K562 (cell line): ENCODE data around the gene PFKL. TPM values are rescaled to one million over a fixed set of nuclear protein-coding genes. Genes with fewer than 3 reads are reported as not detected.

Source experiments
- ATAC-seq: fragments of 200-7000 bp; cut with Tn5 transposase; 3 replicates; pipeline ENCODE4 v1.9.1; 2020; ENCODE audit warnings: moderate library complexity
- BruUV-seq: library from RNA; stranded (reverse); fragments of 400-500 nt; replicated peaks from 2 replicates; lab custom pipeline; 2021; lab: Mats Ljungman, UMichigan
- CTCF ChIA-PET: fragments of 300-600 bp; formaldehyde crosslinking; extraction: SDS; loops from one replicate; lab custom pipeline; 2021; ENCODE audit warnings: low intra/inter-chr PET ratio; lab: Yijun Ruan, JAX
- POLR2A ChIA-PET: fragments of 300-600, 350-650 bp; sonication (Branson Sonifier 250); formaldehyde crosslinking; extraction: SDS; loops from one replicate; lab custom pipeline; 2021; ENCODE audit warnings: antibody characterized with exemption, inconsistent platforms; lab: Yijun Ruan, JAX
- DNase-seq, 4 experiments: peaks; one replicate each; pipeline versions ENCODE4 v3.0.0 to v3.0.0-alpha.2; 2011 to 2018; ENCODE audit warnings: low spot score in 3 of 4, mixed read lengths in 3 of 4; ENCODE audit errors: extremely low read depth in 1 of 4
- FAIRE-seq: peaks from 2 replicates; lab custom pipeline; 2011; peaks lifted over from hg19 to GRCh38; lab: Jason Lieb, UNC
- H2AFZ ChIP-seq: 2 replicates; pipeline ENCODE4 v1.6.0; 2011; ENCODE audit warnings: low read depth, low read length, control low read depth, inconsistent platforms
- H3K27ac ChIP-seq: fragments of 200-600 bp; 3 replicates; pipeline ENCODE4 v1.8.0; 2011; ENCODE audit warnings: low read depth, mild to moderate bottlenecking, control low read depth, inconsistent platforms, low read length, moderate library complexity, mixed read lengths; ENCODE audit errors: extremely low read depth
- H3K27me3 ChIP-seq, 2 experiments: fragments of 300-600 bp in 1 of 2; 2 replicates in 1 of 2; 3 replicates in 1 of 2; pipeline versions ENCODE4 v1.6.0 to v1.8.0; 2011; ENCODE audit warnings: inconsistent platforms in 2 of 2, low read length in 2 of 2, mild to moderate bottlenecking in 1 of 2, mixed read lengths in 1 of 2, moderate library complexity in 1 of 2; ENCODE audit not compliant: control insufficient read depth in 2 of 2, insufficient read depth in 2 of 2
- H3K36me3 ChIP-seq: fragments of 300-600 bp; 3 replicates; pipeline ENCODE4 v1.8.0; 2011; ENCODE audit warnings: mild to moderate bottlenecking, low read length, inconsistent platforms; ENCODE audit not compliant: control insufficient read depth, insufficient read depth
- H3K4me1 ChIP-seq, 2 experiments: fragments of 200-600 bp in 1 of 2; replicated peaks in 1 of 2; 2 replicates in 1 of 2; 3 replicates in 1 of 2; pipeline versions ENCODE4 v1.5.1 to v1.8.0; 2011; ENCODE audit warnings: inconsistent platforms in 2 of 2, low read length in 2 of 2, mild to moderate bottlenecking in 1 of 2, mixed read lengths in 1 of 2, moderate library complexity in 1 of 2; ENCODE audit not compliant: control insufficient read depth in 2 of 2, insufficient read depth in 2 of 2
- H3K4me2 ChIP-seq: 2 replicates; pipeline ENCODE4 v1.6.1; 2011; ENCODE audit warnings: low read length, control low read depth, inconsistent platforms, mixed read lengths; ENCODE audit not compliant: insufficient read depth
- H3K4me3 ChIP-seq: fragments of 200-600 bp; sonication (generic), shearing (Covaris generic); 2 replicates; pipeline ENCODE4 v1.5.1; 2016; ENCODE audit warnings: control low read depth, inconsistent platforms
- H3K79me2 ChIP-seq: fragments of 200-600 bp; 3 replicates; pipeline ENCODE4 v1.8.0; 2011; ENCODE audit warnings: low read length, inconsistent platforms; ENCODE audit not compliant: control insufficient read depth, insufficient read depth
- H3K9ac ChIP-seq, 2 experiments: 2 replicates each; pipeline versions ENCODE4 v1.6.0 to v1.6.1; 2011; ENCODE audit warnings: low read depth in 2 of 2, low read length in 2 of 2, control low read depth in 1 of 2, inconsistent platforms in 1 of 2, mild to moderate bottlenecking in 1 of 2, mixed read lengths in 1 of 2; ENCODE audit not compliant: insufficient read depth in 1 of 2
- H3K9me1 ChIP-seq: one replicate; pipeline ENCODE4 v1.6.0; 2011; ENCODE audit warnings: inconsistent platforms, mild to moderate bottlenecking, low read length, moderate library complexity; ENCODE audit not compliant: control insufficient read depth, insufficient read depth
- H3K9me3 ChIP-seq: replicated peaks from 2 replicates; pipeline ENCODE4 v1.5.1; 2011; ENCODE audit warnings: low read depth, low read length, inconsistent platforms; ENCODE audit not compliant: control insufficient read depth, insufficient read depth
- H4K20me1 ChIP-seq: replicated peaks from 2 replicates; pipeline ENCODE4 v1.6.1; 2011; ENCODE audit warnings: low read length, inconsistent platforms, mixed read lengths; ENCODE audit not compliant: control insufficient read depth, insufficient read depth
- CHD4 ChIP-seq: fragments of 200-600 bp; sonication (generic); IDR thresholded peaks from 3 replicates; pipeline ENCODE4 v1.6.1; 2012; ENCODE audit warnings: low read depth, mild to moderate bottlenecking, mixed read lengths, low read length, inconsistent platforms; ENCODE audit not compliant: insufficient read depth, insufficient replicate concordance, poor library complexity, severe bottlenecking
- NCOA4 ChIP-seq: fragments of 450-650 bp; IDR thresholded peaks from 2 replicates; pipeline ENCODE4 v1.6.1; 2018; ENCODE audit warnings: mild to moderate bottlenecking; ENCODE audit not compliant: partially characterized antibody
- PRMT5 ChIP-seq: sonication (generic); formaldehyde crosslinking; IDR thresholded peaks from 2 replicates; pipeline ENCODE4 v1.5.0; 2020; ENCODE audit warnings: missing genetic modification reagents
- PURB ChIP-seq: sonication (generic); formaldehyde crosslinking; IDR thresholded peaks from 2 replicates; pipeline ENCODE4 v1.9.0; 2021; ENCODE audit warnings: low read depth, mild to moderate bottlenecking, missing genetic modification reagents
- SMARCC2 ChIP-seq: fragments of 450-650 bp; IDR thresholded peaks from 2 replicates; pipeline ENCODE4 v1.6.1; 2017; ENCODE audit warnings: antibody characterized with exemption, moderate library complexity, mild to moderate bottlenecking, low read depth
- STAT6 ChIP-seq: sonication (generic); formaldehyde crosslinking; IDR thresholded peaks from 2 replicates; pipeline ENCODE4 v1.8.1; 2023; ENCODE audit warnings: mild to moderate bottlenecking, missing genetic modification reagents
- TEAD1 ChIP-seq, 2 experiments: fragments of 450-650 bp in 1 of 2; sonication (generic) in 1 of 2; formaldehyde crosslinking; IDR thresholded peaks; 2 replicates each; pipeline versions ENCODE4 v1.4.0 to v1.8.0; 2020 to 2022; ENCODE audit warnings: mild to moderate bottlenecking in 2 of 2, missing genetic modification reagents in 1 of 2
- ZBTB34 ChIP-seq: fragments of 250-450 bp; sonication (Bioruptor Pico); IDR thresholded peaks from 2 replicates; pipeline ENCODE4 v1.8.0; 2021; ENCODE audit warnings: mild to moderate bottlenecking, moderate library complexity
- ZNF407 ChIP-seq: fragments of 450-650 bp; IDR thresholded peaks from 2 replicates; pipeline ENCODE4 v1.6.1; 2016; ENCODE audit warnings: low read depth
- ZSCAN29 ChIP-seq: fragments of 450-650 bp; IDR thresholded peaks from 2 replicates; pipeline ENCODE4 v1.6.1; 2017
- WGBS: fragments of 100-300 bp; shearing (Covaris generic); methylation state at CpG from one replicate; pipeline ENCODE4 v1.1.6; 2016; ENCODE audit warnings: low coverage, mixed read lengths; ENCODE audit not compliant: insufficient coverage; ENCODE audit errors: missing lambda C conversion rate; 5-methylcytosine and 5-hydroxymethylcytosine counted together
- in situ Hi-C: fragments of 300-500 bp; cut with MboI; formaldehyde crosslinking; loops from 4 replicates; pipeline ENCODE4 v1.15.0; 2018; ENCODE audit warnings: inconsistent platforms, mixed read lengths
- intact Hi-C: fragments of 100-400 bp; cut with micrococcal nuclease; formaldehyde crosslinking; loops from 2 replicates; pipeline ENCODE4 v1.14.2; 2022
- polyA plus RNA-seq, 8 experiments: library from polyadenylated mRNA; depleted of rRNA in 4 of 8; stranded (reverse) in 5 of 8; unstranded in 3 of 8; fragments of >200 nt; fragmentation: Nextera tagmentation in 2 of 8; fragmentation: Illumina TruSeq in 1 of 8; extraction: Ambion mirVana in 2 of 8; extraction: Trizol in 1 of 8; gene quantifications; 2 replicates each; pipeline versions ENCODE4 v1.2.1 to v1.2.3, GENCODE V29; 2011 to 2014; ENCODE audit warnings: inconsistent platforms in 1 of 8, missing spikeins in 1 of 8
- total RNA-seq, 7 experiments: library from RNA; depleted of rRNA in 6 of 7; stranded (reverse); fragments of >200 nt in 6 of 7; fragmentation: Illumina TruSeq in 2 of 7; extraction: Trizol in 2 of 7; gene quantifications; 2 replicates each; pipeline versions ENCODE4 v1.2.1 to v1.2.3, GENCODE V29; 2011 to 2021; ENCODE audit warnings: low replicate concordance in 1 of 7

Gene PFKL
- total and polyA plus RNA-seq, 9 of the 15 experiments (the other 6 are each of a cell fraction or from before 2014, with no cell fraction given), result 1.1 to 124 (median 45.6) TPM

- POLR2A ChIA-PET, result interaction anchor here (1.6 to 2.3 kb wide), 2 partner anchors 9 to 14 kb away, joined by 4 to 11 read pairs; partner anchors contain the start of gene CFAP410
- no TSS peak for BruUV-seq
- FAIRE-seq (no peak), DNase-seq (no peak), ATAC-seq (no peak)
- no peak overlapping the region for H3K9ac ChIP-seq
- in situ Hi-C loops (no loop called here), intact Hi-C loops (no loop called here)
- H3K4me1 ChIP-seq, result peaks cover 0 to 30% of the 10 kb centered on the region in 2 experiments; a peak in 1 of 5 replicates
- no peak overlapping the region for H2AFZ ChIP-seq
- CTCF ChIA-PET, result no interaction called here
- H3K79me2 ChIP-seq, result no peaks in the 10 kb centered on the region
- H4K20me1 ChIP-seq, result peaks cover 15% of the 10 kb centered on the region
- H3K36me3 ChIP-seq, result peaks cover 66% of the 10 kb centered on the region; the same call in 1 of the 3 replicates
- H3K9me3 ChIP-seq, result no peaks in the 10 kb centered on the region
- H3K4me2 ChIP-seq, result no peak overlapping the region
- no peaks in the 10 kb centered on the region for H3K27me3 ChIP-seq
- peaks cover 4% of the 10 kb centered on the region for H3K9me1 ChIP-seq
- no peak overlapping the region for H3K4me3 ChIP-seq
- no peak overlapping the region for H3K27ac ChIP-seq
- 91% methylated on average over 9 of the region's 11 CpGs for WGBS
- TF ChIP-seq ZSCAN29 (no peak), SMARCC2 (no peak), STAT6 (CRISPR knock-in tag) (no peak), ZBTB34 (CRISPR knock-in tag) (no peak), ZNF407 (no peak), PURB (no peak), NCOA4 (no peak), TEAD1 (CRISPR knock-in tag; IDR thresholded peaks at IDR 0.05) (no peak), PRMT5 (CRISPR knock-in tag) (no peak), CHD4 (no peak)
These were observed 24.9 kb downstream of the PFKL start for GRCh38 chr21:44324854-44325107.
